ENCODE measurements around the gene PCDH20. TPM values are rescaled to one million over a fixed set of nuclear protein-coding genes. Genes with fewer than 3 reads are reported as not detected.
"Not testable (repeated sequence)": the region's sequence is repeated elsewhere in the genome, so short reads cannot be mapped to it uniquely, and the experiment has no call there.

Gene PCDH20
- total RNA-seq, 1 donor from 2014 or later = 0.83 TPM

- intact Hi-C loops (cut with DNase I) = no loop called here
- ATAC-seq (ENCODE audit: poor library complexity) (no peak), DNase-seq (no peak)
These were observed 45.1 kb downstream of the PCDH20 start for GRCh38 chr13:61370520-61370919.

- intact Hi-C loops (cut with DNase I); ATAC-seq (ENCODE audit: poor library complexity); DNase-seq: not testable (repeated sequence)
These were observed 51.0 kb downstream of the PCDH20 start for GRCh38 chr13:61364690-61365089.

GRCh38 chr13:61362522-61362921 is 53.1 kb downstream of the PCDH20 start:
- ATAC-seq (ENCODE audit: poor library complexity) (no peak), DNase-seq (no peak)
- intact Hi-C loops (cut with DNase I) = no loop called here
